ENCODE results near the gene ACCS. TPM values are rescaled to one million over a fixed set of nuclear protein-coding genes. Genes with fewer than 3 reads are reported as not detected.

The ACCS gene
- total and polyA plus RNA-seq, 2 donors (not counting 3 experiments of a cell fraction or from before 2014, with no cell fraction given), result 8.6 to 22.7 TPM

GRCh38 chr11:44017443-44018126, 48.5 kb upstream of the ACCS start:
- Histone ChIP-seq H3K9me1 (replicated peaks; ENCODE audit: control insufficient read depth, extremely low read depth, insufficient read depth, low read length) (no peaks in the 10 kb centered on the region), H3K79me2 (ENCODE audit: control insufficient read depth, insufficient read depth, low read length) (no peaks in the 10 kb centered on the region), H2AFZ (ENCODE audit: low read depth, low read length) (no peak overlapping the region), H3K4me1 (ENCODE audit: control insufficient read depth, extremely low read depth, insufficient read depth, low read length) (no peaks in the 10 kb centered on the region), H3K36me3 (ENCODE audit: control insufficient read depth in 2 of 2, extremely low read depth in 1 of 2, insufficient read depth in 2 of 2, low read length in 2 of 2) (no peaks in the 10 kb centered on the region), H3K27ac (ENCODE audit: insufficient read depth, low read depth, low read length) (no peak overlapping the region), H4K20me1 (replicated peaks; ENCODE audit: control insufficient read depth, extremely low read depth, insufficient read depth, low read length) (no peaks in the 10 kb centered on the region), H3K9ac (replicated peaks; ENCODE audit: extremely low read depth, insufficient read depth, low read length) (no peak overlapping the region), H3K27me3 (ENCODE audit: control insufficient read depth in 2 of 2, insufficient read depth in 2 of 2, low read length in 2 of 2) (peaks cover 7 to 19% of the 10 kb centered on the region in 2 experiments), H3K4me3 (replicated peaks in 1 of 3; ENCODE audit: insufficient read depth in 1 of 3, low read depth in 1 of 3, low read length in 3 of 3) (no peak overlapping the region), H3K9me3 (replicated peaks; ENCODE audit: control insufficient read depth, insufficient read depth, low read length) (no peaks in the 10 kb centered on the region), H3K4me2 (ENCODE audit: insufficient read depth, low read length) (no peak overlapping the region)
- intact Hi-C loops (cut with micrococcal nuclease), result no loop called here
- no TSS peak for BruUV-seq (replicated peaks)
- FAIRE-seq (no peak), DNase-seq (ENCODE audit: low read depth, low spot score) (no peak)
- POLR2A ChIA-PET, result no interaction called here
- TF ChIP-seq FOS (IDR thresholded peaks at IDR 0.05; ENCODE audit: borderline replicate concordance, insufficient read depth, low read length) (no peak), GATA2 (IDR thresholded peaks at IDR 0.05; ENCODE audit: insufficient read depth, insufficient read length, low read depth, low read length) (no peak), EZH2 (IDR thresholded peaks at IDR 0.05; ENCODE audit: borderline replicate concordance, low read depth, low read length, severe bottlenecking) (no peak), JUN (IDR thresholded peaks at IDR 0.05; ENCODE audit: borderline replicate concordance, insufficient read depth, insufficient read length, low read depth) (no peak), CTCF (IDR thresholded peaks at IDR 0.05; ENCODE audit: extremely low read depth in 1 of 2, insufficient read depth in 1 of 2, low read depth in 1 of 2, low read length in 2 of 2) (no peak), MYC (IDR thresholded peaks at IDR 0.05; ENCODE audit: low read depth, low read length) (no peak), POLR2A (IDR thresholded peaks at IDR 0.05; ENCODE audit: low read depth, low read length) (no peak), POLR2AphosphoS5 (IDR thresholded peaks at IDR 0.05; ENCODE audit: insufficient read depth, low read depth, low read length) (no peak)
- TF ChIP-seq, protein P1, sequence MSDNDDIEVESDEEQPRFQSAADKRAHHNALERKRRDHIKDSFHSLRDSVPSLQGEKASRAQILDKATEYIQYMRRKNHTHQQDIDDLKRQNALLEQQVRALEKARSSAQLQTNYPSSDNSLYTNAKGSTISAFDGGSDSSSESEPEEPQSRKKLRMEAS (IDR thresholded peaks at IDR 0.05; ENCODE audit: insufficient read depth, insufficient read length), result no peak
- CTCF ChIA-PET, result interaction anchor here (1.1 kb wide), 1 partner anchor 12 kb away, joined by 3 read pairs; no protein-coding TSS in a partner anchor
- dilution Hi-C loops (cut with MboI; ENCODE audit: extremely low pct_ligation_motif_present, low sequenced_read_pairs), result no loop called here
